ENCODE measurements around the gene TCFL5.

The TCFL5 gene

DNA sequence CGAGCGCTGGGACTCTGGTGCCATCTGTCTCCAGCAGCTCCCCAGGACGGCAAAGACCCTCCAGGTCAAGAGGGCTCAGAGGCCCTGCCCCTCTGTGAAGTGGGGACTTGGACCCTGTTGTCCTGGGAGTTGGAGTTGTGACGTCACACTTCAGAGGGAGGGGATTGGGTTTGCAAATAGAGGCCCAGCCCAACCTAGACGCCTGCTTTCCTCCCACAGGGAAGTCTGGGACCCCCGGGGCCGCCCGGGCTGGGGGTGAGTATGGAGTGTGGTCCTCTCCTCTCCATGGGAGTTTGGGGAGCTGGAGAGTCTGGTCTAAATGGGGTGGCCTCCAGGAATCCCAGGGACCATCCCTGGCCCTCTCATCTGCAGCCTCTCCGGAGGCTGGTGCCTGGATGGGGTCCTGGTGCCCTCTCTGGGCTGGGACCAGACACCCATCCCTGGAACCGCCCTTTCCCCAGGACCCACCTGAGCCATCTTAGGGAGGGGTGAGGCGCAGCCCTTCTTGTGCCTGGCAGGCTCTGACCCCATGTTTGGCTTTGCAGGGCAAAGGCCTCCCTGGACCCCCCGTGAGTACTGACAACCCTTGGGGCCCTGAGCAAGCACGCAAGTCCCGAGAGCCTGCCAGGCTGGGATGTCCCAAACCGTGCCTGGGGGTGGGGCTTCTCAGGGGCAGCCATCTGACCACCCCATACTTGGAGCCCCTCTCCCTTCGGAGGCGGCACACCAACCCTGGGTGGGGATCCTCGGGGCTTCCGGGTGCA is 40.5 kb downstream of the TCFL5 start:
- no peak for DNase-seq

DNA sequence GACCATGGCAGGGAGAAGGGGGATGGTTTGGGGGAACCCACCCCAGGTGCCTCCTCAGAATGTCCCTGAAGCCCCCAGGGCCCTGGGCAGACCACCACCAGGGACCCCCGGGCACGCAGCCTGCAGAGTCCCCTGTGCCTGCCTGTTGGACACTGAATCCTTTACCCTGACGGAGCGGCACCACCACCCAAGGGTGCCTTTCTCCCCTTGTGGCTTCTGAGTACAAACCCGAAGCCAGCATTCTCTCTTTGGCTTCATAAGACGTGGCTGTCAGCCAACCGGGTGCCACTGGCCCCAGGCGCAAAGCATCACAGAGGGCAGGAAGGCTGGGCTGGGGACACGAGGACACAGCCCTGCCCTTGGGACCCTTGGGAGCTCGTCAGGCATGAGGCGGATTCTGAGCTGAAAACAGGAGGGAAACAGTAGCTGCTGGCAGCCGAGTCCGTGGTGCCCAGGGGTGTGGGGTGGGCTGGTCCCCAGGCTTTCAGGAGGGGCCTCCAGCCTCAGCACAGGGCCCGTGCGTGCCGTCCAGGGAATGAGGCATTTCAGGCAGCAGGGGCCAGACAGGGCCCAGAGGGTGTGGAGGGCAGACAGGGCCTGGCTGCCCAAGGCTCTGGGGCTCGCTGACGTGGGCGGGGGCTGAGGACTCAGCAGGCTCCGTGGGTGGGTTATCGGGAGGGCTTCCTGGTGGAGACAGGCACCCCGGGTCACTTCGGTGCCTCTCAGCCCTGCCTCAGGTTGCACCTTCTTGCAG is 41.2 kb downstream of the TCFL5 start:
- DNase-seq = no peak

- DNase-seq = no peak
Observed at GRCh38 chr20:62819494-62820174, 42.0 kb downstream of the TCFL5 start.

DNA sequence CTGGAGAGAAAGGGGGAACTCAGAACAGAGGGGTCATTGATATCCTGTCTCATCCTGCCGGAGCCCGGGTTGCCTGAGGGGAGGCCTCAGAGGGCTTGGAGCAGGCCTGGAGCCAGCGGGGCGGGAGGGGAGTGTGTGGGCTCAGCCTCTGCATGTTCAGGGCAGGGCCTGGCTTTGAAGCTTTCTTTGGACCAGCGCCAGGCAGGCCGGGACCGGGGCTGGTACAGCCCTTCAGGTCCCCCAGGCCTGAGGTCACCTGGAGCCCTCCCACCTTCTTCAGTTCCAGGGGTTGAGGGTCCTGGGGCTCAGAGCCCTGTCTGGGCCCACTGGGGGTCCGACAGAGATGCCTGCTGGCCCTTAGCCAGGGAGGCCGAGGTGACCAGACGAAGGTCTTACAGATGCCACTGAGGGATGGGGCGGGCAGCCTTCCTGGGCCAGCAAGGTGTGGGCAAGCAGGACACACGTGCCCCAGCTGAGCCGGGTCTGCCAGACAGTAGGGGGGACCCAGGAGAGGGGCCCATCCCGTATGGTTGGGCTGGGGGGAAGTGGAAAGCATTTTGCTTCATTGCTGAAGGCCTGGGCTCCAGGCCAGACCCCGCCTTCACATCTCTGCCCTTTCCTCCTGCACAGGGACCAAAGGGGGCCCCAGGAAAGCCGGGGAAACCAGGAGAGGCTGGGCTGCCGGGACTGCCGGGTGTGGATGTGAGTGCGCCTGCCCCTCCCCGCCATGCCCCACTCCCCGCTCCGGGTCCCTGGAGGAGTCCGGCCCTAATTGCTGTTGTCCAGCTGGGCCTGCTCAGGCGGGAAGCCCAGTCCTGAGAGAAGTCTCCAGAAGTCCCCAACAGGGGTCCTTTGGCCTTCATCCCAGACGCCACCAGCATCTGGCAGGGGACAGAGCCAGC is 42.8 kb downstream of the TCFL5 start:
- DNase-seq = peak; percentile 87

DNA sequence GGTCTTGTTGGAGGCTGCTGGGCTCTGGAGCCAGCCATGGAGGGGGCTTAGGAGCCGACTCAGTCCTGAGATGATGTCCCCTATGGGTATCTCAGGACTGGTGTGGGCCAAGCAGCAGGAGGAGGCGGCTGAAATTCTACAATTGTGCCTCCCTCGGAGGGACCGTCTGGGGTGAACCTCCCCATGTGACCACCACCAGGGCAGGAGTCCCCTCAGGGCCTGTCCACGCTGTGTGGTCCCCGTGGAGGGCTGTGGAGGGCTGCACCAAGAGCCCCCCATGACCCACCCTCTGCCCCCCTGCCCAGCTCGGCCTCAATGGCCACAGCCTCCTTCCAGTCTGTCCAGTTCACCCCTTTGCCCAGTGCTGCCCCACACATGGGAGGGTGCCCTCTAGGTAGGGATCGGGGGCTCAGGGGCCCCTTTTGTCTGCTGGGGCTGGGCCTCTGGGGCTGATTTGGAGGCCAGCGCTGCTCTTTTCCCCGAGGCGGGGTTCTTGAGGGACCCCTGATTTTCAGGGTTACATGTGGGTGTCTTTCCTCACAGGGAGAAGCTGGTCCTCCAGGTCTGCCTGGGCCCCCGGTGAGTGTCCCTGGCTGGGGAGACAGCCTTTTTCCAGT is 43.5 kb downstream of the TCFL5 start:
- DNase-seq = no peak

- DNase-seq = no peak
Observed at GRCh38 chr20:62816884-62817873, 44.4 kb downstream of the TCFL5 start, which contains the start of gene COL9A3. COL9A3 (plus strand) TSS chr20:62817050; CDS start chr20:62817065, 15 bp downstream.

DNA sequence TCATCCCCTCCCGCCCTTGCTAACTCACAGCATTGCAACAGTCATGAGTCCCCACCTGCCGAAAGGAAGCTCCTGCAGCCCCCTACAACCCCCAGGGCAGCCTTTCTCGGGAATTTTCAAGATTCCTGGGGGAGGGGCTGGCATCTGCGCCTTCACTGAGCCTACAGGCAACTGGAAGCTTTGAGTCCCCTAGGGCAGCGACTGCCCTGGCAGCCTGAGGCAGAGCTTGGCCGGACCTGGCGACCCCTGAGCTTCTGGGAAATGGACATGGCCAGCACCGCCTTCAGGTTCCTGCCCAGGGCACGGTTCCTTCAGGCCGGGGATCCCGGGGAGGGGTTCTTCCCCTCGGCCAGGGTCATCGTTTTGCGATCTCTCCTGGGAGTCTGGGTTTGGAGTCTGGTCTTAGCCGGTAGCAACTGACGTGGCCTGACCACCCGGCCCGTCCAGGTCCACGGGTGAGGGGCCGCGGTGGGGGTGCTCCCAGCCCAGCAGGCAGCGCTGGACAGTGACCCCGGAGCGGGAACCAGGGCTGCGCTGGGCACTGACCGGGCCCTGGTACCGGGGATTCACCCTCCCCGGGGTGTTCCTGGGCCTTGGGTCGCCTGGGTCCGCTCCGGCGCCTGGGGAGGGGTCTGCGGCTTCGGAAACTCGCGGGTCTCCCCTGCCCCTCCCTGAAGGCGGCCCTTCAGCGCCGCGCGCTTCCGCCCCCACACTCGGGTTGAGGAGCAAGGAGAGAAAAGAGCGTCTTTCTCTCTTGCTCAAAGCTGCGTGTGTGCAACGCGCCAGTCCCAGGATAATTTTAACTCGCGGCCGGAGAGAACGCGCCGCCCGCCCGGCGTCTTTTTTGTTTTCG is 45.4 kb downstream of the TCFL5 start:
- DNase-seq = no peak

DNA sequence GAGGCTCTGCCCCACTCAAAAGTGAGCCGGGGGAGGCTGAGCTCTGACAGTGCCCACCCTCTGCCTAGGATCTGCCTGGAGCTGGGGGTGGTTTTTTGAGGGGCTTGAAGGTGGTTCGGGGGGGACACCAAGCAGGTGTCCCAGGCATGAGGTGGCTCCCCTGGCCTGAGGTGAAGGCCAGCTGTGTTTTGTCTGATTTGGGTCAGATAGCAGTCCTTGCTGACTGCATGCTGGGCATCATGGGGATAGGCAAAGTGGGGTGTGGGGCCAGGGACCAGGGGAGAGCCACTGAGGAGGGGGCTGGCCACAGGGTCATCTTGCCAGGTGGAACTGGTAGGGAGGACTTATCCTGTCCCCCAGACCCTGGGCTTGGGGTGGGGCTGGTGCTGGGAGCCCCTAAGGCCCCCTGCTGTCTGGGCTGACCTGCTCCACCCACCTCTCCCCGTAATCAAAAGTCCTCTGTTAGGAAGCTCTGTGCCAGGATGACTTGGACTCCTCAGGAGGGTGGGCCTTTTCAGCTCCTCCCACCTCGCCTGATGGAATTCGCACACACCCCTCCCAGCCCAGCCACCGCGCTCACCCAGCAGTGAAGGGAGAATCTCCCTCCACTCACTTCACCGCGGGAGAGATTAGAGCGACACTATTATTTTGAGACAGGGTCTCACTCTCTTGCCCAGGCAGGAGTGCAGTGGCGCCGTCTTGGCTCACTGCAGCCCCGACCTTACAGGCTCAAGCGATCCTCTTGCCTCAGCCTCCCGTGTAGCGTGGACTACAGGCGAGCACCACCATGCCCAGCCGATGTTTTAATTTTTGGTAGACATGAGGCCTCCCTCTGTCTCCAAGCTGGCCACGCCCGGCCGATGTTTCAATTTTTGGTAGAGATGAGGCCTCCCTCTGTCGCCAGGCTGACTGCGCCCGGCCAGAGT is 46.3 kb downstream of the TCFL5 start:
- DNase-seq = no peak

GRCh38 chr20:62814709-62815065 is 46.9 kb downstream of the TCFL5 start:
- DNase-seq = no peak

DNA sequence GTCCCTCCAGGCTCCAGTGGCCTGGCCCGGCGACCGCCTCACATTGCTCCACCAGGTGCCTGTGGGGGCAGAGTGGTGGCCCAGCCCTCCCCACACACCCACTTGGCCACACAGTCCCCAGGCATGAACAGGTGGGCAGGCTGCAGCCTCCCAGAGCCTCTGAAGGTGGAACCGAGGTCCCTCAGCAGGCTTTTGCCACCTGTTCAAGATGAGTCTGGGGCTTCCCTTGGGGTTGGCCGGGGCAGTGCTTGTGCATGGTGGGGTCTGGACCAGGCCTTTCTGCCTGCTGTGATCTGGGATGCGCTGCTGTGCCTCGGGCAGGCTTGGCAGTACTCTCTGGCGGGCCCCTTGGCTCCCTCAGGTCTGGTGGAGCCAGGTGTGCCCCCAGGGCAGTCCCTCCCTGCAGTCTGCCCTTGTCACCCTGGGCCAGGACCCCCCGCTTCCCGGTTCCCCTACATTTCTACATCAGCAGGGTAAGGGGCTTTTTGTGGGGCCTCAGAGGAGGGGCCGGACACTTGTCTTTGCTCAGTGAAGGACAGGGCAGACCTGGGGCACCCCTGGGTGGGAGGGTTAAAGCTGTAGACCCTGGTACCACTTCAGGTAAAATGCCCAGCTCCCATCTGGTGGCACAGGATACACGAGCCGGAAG is 47.4 kb downstream of the TCFL5 start:
- DNase-seq = no peak

- no peak for DNase-seq
Observed at GRCh38 chr20:62813588-62813987, 48.0 kb downstream of the TCFL5 start.

- no peak for DNase-seq
Observed at GRCh38 chr20:62812907-62813200, 48.8 kb downstream of the TCFL5 start.

GRCh38 chr20:62812181-62812906 is 49.3 kb downstream of the TCFL5 start:
- no peak for DNase-seq

DNA sequence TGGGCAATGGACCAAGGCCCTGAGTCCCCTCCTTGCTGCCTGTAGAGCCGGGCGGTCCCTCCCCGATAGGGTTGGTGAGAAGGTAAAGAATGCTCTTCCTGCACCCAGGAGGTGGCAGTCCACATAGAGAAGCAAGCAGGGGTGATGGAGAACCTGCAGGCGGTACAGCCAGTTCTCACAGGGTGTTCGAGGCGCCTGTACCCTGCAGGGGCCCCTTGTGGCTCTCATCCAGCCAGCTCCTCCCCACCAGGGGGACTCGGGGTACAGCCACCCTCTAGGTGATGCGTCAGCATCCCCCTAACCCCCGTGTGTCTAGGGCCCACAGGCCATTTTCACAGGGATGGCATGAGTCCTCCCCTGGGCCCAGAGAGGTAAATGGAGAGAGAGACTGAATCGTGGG is 49.9 kb downstream of the TCFL5 start:
- DNase-seq = no peak

GRCh38 chr20:62811320-62811719 is 50.3 kb downstream of the TCFL5 start:
- DNase-seq = no peak

DNA sequence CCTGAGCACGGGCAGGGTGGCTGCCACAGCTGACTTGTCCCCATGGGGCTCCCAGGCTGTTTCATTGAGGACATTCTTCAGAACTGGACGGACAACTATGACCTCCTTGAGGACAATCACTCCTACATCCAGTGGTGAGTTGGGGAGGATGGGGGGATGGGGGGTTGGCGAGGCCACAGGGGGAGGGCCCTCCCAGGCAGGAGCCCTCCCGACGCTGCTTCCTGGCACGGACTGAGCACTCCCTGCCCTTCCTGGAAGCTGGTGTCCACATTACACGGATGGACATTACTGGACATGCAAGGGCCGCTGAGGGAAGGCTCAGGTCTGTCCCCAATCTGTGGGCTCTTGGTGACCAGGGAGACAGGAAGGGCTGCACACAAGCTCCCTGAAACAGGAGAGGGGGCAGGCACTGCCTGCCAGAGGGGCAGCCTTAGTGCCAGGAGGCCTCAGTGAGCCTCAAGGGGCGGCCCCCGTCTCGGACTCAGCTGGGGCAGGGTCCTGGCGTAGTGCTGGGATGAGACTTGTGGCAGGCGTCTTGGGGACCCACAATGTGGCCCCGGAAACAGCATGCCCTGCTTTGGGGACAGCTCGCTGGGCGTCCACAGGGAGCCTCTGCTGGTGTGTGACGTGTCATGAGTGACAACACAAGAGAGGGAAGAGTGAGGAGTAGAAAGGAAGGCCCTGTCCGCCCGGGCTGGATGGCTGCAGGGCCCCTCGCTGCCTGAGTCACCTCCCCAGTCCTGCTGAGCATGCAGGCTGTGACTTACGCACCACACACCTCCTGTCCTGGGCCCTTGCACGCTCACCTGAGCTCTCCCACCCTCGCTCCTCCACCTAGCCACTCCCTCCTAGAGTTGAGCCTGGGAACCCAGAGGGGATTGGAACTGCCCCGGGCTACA is 51.8 kb downstream of the TCFL5 start:
- no peak for DNase-seq

Measured in femur (tissue), 1 donor.